NCI-H146 (cell line): ENCODE results near the gene RELT.

ENCODE experiments used
- DNase-seq: peaks from one replicate; lab custom pipeline; 2025; lab: John Stamatoyannopoulos, UW

RELT gene

GRCh38 chr11:73404506-73405145, 28.4 kb downstream of the RELT start:
- DNase-seq: no peak

- DNase-seq: no peak
These were observed 28.9 kb downstream of the RELT start for GRCh38 chr11:73405146-73405510.

- DNase-seq: no peak
These were observed 29.9 kb downstream of the RELT start for GRCh38 chr11:73406131-73406530.

GRCh38 chr11:73406619-73407018, 30.4 kb downstream of the RELT start:
- no peak for DNase-seq

GRCh38 chr11:73409431-73409830, 33.2 kb downstream of the RELT start:
- DNase-seq: no peak

- no peak for DNase-seq
These were observed 34.4 kb downstream of the RELT start for GRCh38 chr11:73410627-73411026.

- no peak for DNase-seq
These were observed 34.8 kb downstream of the RELT start for GRCh38 chr11:73411031-73411430.

DNA sequence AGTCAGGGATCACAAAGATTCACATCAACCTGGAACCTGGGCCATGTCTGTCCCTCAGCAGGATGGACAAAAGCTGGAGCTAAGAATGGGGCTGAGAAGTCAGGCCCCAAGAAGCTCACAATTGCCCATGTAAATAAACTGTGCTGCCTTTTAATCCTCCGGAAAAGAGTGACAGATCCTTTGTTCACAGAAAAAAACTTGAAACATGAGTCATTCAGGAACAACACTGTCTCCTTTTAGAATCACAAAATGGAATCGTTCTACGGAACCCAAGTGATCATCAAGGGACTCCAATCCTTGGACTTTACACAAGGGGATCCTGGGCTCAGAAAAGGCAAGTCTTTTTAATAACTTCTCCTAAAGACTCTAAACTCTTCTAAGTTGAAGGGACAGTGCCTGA, 36.1 kb downstream of the RELT start:
- no peak for DNase-seq

- no peak for DNase-seq
These were observed 37.1 kb downstream of the RELT start for GRCh38 chr11:73413256-73413655.

DNA sequence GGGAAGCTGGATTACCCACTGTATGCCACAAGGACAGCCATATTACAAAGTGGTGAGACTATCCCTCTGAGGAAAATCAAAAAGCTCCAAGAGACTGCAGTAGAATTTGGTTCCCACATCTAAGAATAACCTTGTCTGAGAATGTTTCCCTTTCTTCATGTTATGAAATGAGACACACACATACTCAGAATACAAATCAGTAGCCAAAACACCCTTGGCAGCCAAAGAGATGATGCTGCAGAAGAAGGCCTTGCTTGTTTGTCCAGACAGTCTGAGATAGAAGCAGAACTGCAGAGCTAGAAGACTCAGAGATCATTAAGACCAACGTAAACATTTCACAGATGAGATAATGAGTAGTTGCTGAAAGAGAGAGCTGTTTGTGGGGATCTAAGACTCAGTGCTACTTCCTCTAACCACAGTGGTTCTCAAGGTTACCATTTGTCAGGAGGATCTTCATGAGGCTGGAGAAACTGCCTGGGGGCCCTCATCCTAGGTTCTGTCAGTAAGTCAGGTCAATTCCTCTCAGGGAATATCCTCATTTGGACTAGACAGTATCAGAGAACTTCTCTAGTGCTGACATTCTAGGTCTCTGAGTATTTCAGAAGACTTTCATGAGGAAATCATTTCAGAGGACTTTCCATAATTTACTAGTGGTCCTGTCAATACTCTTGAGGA, 38.9 kb downstream of the RELT start:
- DNase-seq: no peak

DNA sequence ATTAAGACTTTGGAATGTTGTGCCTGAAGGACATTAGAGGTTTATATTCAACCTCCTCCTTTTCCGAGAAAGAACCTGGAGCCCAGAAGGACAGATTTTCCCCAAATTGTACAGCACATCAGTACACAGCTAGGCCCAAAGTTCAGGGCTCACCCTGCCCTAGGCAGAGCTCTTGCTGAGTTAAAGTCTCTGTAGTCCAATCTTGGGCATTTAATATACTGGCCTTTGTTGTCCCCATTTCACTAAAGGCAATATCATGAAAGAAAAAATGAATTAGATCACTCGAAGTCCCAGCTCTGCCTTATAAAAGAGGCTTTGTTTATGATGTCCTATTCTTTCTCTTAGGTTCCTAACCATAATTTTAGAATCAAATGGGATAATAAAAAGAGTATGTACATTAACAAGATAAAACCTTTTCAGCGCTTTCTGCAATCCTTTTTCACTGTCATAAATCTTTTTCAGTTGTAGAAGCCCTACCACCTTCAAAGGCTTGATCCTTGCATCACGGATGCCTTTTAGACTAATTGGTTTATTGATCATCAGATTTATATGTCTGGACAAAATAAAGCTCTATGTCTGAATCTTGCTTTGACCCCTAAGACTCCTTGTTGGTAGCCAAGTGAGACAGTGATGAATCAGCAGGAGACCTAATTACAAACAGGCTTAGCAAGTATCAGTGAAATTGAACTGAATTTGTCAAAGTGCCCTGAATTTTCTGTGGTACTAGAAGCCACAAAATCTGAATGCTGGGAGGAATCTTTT, 39.8 kb downstream of the RELT start:
- DNase-seq: no peak

- no peak for DNase-seq
These were observed 40.6 kb downstream of the RELT start for GRCh38 chr11:73416786-73417185.

GRCh38 chr11:73420136-73420535, 43.9 kb downstream of the RELT start:
- no peak for DNase-seq

DNA sequence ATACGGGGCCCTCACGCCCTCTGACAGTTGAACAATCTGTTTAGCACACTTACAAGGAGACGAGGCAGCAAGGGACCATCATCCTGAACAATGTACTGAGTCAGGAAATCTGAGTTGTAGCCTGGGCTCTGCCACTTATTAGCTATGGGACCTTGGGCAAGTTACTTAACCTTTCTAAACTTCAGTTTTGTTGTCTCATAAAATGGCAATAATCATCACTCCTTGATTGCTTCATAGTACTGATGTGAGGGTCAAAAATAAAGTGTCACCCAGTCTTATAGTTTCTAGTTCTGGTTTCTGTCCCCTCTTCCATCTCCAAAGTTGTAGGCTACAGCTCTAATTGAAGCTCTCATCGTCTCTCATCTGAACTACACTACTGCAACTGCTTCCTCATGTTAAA, 46.7 kb downstream of the RELT start:
- no peak for DNase-seq

DNA sequence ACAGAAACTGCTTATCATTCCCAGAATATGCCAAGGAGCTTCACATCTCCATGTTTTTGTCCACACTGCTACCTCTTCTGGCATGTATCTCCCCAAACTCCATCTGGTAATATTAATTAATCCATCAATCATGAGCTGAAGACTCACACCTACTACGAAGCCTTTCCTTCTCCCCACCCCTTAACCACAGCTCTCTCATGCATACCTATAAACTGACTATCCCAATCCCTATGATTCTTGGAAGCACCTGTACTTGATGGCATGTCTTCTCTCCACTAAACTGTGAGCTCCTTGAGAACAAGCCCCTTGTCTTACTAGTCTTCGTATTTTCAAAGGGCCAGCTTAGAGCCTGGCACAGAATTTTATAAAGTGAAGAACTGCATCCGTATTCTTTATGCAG, 47.3 kb downstream of the RELT start:
- no peak for DNase-seq

DNA sequence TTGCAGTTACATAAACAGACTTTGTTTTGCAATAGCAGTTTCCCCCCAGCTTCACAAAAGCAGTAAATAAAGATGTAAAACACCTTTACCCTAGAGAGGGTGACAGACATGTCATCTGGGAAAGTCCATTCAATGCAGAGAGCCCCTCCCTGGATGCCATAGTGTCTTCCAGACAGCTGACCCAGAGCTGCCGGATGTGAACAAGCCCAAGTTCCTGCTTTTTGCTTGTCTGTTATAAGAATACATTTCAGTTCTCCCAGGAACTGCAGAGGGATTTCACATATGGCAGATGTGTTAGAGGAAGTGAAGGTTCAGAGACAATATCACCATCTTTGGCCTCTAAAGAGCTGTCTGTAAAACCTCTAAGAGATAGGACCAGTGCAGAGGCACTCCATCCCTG, 48.9 kb downstream of the RELT start:
- DNase-seq: no peak

DNA sequence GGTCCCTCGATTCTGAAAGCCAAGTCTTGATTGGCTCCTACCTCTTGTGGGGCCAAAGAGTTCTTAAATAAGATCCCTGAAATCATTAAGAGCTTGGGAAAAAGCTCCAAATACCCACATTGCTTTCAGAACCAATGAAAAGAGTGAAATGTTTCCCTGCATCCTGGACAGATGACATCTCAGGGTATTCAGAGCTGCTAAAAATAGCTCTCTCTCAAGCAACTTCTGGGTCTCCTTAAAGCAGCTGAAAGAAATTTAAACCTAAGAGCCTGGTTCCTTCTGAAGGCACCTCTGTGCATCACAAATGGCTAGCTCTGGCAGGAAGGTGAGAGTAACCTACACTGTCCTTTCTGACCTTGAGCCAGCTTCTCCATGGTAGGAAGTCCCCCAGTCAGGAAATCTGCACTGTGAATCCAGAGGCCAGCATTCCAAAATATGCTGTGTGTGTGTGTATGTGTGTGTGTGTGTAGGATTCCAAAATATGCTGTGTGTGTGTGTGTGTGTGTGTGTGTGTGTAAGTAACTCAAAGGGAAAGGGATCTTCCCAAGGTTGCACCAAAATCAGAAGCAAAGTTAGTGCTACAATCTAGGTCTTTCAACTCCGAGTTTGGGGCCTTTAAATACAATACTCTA, 50.1 kb downstream of the RELT start:
- DNase-seq: no peak

GRCh38 chr11:73428227-73428626, 52.0 kb downstream of the RELT start:
- no peak for DNase-seq

- DNase-seq: no peak
These were observed 52.5 kb downstream of the RELT start for GRCh38 chr11:73428699-73429098.

DNA sequence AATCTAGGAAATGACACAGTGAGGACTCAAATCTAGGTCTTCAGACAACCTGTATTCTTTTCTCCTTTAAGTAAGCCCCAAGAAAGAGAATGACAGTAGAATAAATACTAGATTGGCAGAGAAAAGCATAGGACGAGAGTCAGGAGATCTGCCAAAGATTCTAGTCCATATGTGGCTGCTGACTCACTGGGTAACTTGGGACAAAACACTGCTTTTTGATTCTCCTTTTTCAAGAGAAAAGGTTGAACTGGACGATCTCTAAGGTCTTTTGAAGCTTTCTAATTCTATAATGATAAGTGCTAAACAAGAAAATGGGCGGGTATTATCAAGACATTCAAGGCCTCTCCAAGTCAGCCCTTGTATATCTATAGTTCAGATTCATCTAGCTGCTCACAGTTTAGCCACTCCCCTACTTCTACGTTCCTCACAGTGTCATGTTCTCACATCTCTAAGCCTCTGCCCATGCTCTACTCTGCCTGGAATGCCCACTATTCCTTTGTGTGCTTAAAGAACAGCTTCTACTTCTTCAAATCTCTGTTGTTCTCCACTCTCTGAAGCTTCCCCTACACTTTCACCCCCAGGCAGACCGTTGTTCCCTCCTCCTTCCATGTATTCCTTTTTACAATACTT, 53.0 kb downstream of the RELT start:
- no peak for DNase-seq

GRCh38 chr11:73430326-73430725, 54.1 kb downstream of the RELT start:
- DNase-seq: no peak

DNA sequence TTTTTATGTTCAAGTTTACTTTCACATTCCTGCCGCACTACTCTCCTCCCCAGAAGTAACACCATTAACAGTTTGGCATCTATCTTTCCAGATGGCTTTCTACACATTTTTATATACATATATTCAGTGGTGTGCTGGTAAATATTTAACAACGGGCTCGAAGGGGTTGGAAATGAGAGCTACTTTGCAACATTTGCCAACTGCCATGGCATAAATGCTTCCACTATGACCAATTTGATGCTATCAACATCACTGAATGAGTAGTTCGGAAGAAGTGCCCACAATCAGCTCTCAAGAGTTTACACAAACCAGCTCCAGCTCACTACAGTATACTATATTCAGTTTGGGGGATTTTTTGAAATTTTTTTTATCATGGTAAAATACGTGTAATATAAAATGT, 55.2 kb downstream of the RELT start:
- DNase-seq: no peak
